Natural killer cell (primary cell): ENCODE results near the gene TK2. TPM values are rescaled to one million over a fixed set of nuclear protein-coding genes. Genes with fewer than 3 reads are reported as not detected.

Source experiments
- ATAC-seq, 3 donors: fragments of 150-1000 bp in 2 of 3; fragments of 200-7000 bp in 1 of 3; cut with Tn5 transposase; 1 replicate in 1 of 3; 2 replicates in 2 of 3; pipeline ENCODE4 v1.10.0; 2021; ENCODE audit warnings: mild to moderate bottlenecking in 2 of 3, moderate library complexity in 2 of 3
- DNase-seq, 2 donors: peaks; one replicate each; pipeline versions ENCODE4 v3.0.0 to v3.0.0-alpha.2; 2013 to 2021; ENCODE audit warnings: mixed read lengths in 1 of 2
- H3K27ac ChIP-seq: one replicate; pipeline ENCODE4 v1.5.1; 2013; ENCODE audit warnings: mild to moderate bottlenecking, low read length
- H3K27me3 ChIP-seq: one replicate; pipeline ENCODE4 v1.6.1; 2013; ENCODE audit warnings: low read length; ENCODE audit not compliant: control insufficient read depth, insufficient read depth
- H3K36me3 ChIP-seq: one replicate; pipeline ENCODE4 v1.6.1; 2013; ENCODE audit warnings: low read length; ENCODE audit not compliant: control insufficient read depth, insufficient read depth
- H3K4me1 ChIP-seq: one replicate; pipeline ENCODE4 v1.6.1; 2013; ENCODE audit warnings: low read length; ENCODE audit not compliant: control insufficient read depth, insufficient read depth
- H3K4me3 ChIP-seq: one replicate; pipeline ENCODE4 v1.5.1; 2013; ENCODE audit warnings: low read length
- H3K9me3 ChIP-seq: one replicate; pipeline ENCODE4 v1.6.1; 2013; ENCODE audit warnings: low read length; ENCODE audit not compliant: control insufficient read depth, insufficient read depth
- H3K27ac Mint-ChIP-seq, 2 donors: one replicate each; pipeline ENCODE4 v1.8.0; 2022; ENCODE audit warnings: mild to moderate bottlenecking in 2 of 2, mixed read lengths in 2 of 2, moderate library complexity in 1 of 2
- H3K27me3 Mint-ChIP-seq, 2 donors: one replicate each; pipeline ENCODE4 v1.8.0; 2022; ENCODE audit warnings: low read depth in 2 of 2, mixed read lengths in 2 of 2
- H3K36me3 Mint-ChIP-seq: one replicate; pipeline ENCODE4 v1.8.0; 2022; ENCODE audit warnings: mixed read lengths
- H3K4me1 Mint-ChIP-seq, 2 donors: one replicate each; pipeline ENCODE4 v1.8.0; 2022; ENCODE audit warnings: mixed read lengths in 2 of 2
- H3K4me3 Mint-ChIP-seq: one replicate; pipeline ENCODE4 v1.8.0; 2022; ENCODE audit warnings: mild to moderate bottlenecking, moderate library complexity, mixed read lengths
- H3K9me3 Mint-ChIP-seq, 2 donors: one replicate each; pipeline ENCODE4 v1.8.0; 2022; ENCODE audit warnings: mixed read lengths in 2 of 2
- WGBS: methylation state at CpG from one replicate; pipeline ENCODE4 v1.1.7; 2013; ENCODE audit warnings: missing lambda C conversion rate; ENCODE audit not compliant: insufficient coverage; 5-methylcytosine and 5-hydroxymethylcytosine counted together
- intact Hi-C: fragments of 100-400 bp; cut with micrococcal nuclease; formaldehyde crosslinking; loops from one replicate; pipeline ENCODE4 v1.14.2; 2022
- total RNA-seq, 4 donors: library from RNA; stranded (reverse); fragments of 120-200 nt in 1 of 4; gene quantifications; one replicate each; pipeline versions ENCODE4 v1.2.3 to v1.2.4, GENCODE V29; 2013 to 2022
- TF ChIP-seq, protein P1 (sequence below): fragments of 200-600 bp; IDR thresholded peaks from one replicate; pipeline ENCODE4 v1.8.0; 2022; ENCODE audit warnings: antibody characterized with exemption

Gene TK2
- total RNA-seq, 3 donors from 2014 or later (not counting 1 experiment from before 2014, with no cell fraction given), result 18.8 to 25.8 (median 25.1) TPM

DNA sequence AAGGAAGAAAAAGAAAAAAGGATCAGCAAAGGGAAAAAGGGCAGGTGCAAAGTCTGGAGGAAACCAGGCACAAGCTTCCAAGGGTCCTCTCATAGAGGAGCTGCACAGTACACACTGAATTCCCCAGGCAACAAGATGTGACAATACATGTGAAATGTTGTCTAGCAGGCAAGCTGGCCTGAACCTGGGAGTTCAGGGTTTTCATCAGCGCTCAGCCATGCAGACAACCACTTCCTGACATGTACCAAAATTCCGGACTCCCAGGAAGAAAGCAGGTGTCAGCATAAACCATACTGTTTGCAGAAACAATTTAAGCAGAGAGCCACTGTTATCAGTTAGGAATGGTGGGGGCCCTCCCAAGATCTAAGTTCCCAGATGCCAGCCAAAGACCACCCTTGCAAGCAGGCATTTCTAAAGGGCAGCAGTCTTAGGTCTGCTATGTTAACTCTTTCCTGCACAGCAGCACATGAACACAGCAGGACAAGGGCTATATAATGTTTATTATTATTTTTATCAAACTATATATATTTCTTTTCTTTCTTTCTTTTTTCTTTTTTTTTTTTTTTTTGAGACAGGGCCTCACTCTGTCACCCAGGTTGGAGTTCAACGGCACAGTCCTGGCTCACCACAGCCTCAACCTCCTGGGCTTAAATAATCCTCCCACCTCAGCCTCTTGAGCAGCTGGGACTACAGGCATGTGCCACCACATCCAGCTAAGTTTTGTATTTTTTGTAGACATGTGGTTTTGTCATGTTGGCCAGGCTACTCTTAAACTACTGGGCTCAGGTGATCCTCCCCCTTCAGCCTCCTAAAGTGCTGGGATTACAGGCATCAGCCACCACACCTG is 10.1 kb downstream of the TK2 start:
- peak overlapping the region in 1 of 2 donors; percentile 45 for H3K27ac Mint-ChIP-seq
- WGBS, result 31% methylated on average over 3 of the region's 3 CpGs

DNA sequence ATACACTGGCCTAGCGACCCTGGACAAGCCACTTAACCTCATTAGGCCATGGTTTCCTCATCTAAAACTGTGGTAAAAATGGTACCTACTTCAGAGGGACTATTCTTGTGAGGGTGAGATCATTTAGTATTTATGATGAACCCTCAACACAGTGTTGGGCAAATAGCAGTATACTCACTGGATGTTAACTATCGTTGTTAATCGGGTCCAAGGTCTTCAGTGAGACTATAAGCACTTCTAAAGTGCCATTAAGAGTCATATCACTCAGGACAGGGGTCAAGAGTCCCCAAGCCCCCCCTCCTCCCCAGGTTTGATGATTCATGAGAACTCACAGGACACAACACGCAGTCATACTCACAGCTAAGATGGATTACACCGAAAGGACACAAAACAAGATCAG is 11.0 kb downstream of the TK2 start:
- no peak overlapping the region for H3K4me3 Mint-ChIP-seq
- no peaks in the 10 kb centered on the region for H3K9me3 Mint-ChIP-seq
- no peak overlapping the region for H3K27ac ChIP-seq
- TF ChIP-seq, protein P1, sequence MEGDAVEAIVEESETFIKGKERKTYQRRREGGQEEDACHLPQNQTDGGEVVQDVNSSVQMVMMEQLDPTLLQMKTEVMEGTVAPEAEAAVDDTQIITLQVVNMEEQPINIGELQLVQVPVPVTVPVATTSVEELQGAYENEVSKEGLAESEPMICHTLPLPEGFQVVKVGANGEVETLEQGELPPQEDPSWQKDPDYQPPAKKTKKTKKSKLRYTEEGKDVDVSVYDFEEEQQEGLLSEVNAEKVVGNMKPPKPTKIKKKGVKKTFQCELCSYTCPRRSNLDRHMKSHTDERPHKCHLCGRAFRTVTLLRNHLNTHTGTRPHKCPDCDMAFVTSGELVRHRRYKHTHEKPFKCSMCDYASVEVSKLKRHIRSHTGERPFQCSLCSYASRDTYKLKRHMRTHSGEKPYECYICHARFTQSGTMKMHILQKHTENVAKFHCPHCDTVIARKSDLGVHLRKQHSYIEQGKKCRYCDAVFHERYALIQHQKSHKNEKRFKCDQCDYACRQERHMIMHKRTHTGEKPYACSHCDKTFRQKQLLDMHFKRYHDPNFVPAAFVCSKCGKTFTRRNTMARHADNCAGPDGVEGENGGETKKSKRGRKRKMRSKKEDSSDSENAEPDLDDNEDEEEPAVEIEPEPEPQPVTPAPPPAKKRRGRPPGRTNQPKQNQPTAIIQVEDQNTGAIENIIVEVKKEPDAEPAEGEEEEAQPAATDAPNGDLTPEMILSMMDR, result no peak
- no peaks in the 10 kb centered on the region for H3K27me3 ChIP-seq
- no peaks in the 10 kb centered on the region for H3K36me3 Mint-ChIP-seq
- H3K27ac Mint-ChIP-seq, result peak overlapping the region; percentile 45 to 60
- H3K4me3 ChIP-seq, result no peak overlapping the region
- ATAC-seq, result no peak
- H3K4me1 ChIP-seq, result peaks cover 11% of the 10 kb centered on the region
- H3K36me3 ChIP-seq, result peaks cover 3% of the 10 kb centered on the region
- 98% methylated on average over 5 of the region's 5 CpGs for whole genome bisulfite sequencing
- intact Hi-C loops, result no loop called here
- H3K27me3 Mint-ChIP-seq, result no peaks in the 10 kb centered on the region
- no peaks in the 10 kb centered on the region for H3K9me3 ChIP-seq
- peaks cover 10 to 24% of the 10 kb centered on the region in 2 donors for H3K4me1 Mint-ChIP-seq
- no peak for DNase-seq

More for the DNA sequence above, 10.1 kb downstream of the TK2 start:
- H3K4me3 ChIP-seq, result no peak overlapping the region
- Mint-ChIP-seq H3K4me1 (peaks cover 5 to 19% of the 10 kb centered on the region in 2 donors), H3K9me3 (no peaks in the 10 kb centered on the region), H3K36me3 (no peaks in the 10 kb centered on the region), H3K4me3 (peak overlapping the region; percentile 31), H3K27me3 (no peaks in the 10 kb centered on the region)
- DNase-seq (peak in 1 of 2 donors; percentile 44), ATAC-seq (peak; percentile 21 to 72 (median 24))
- TF ChIP-seq, protein P1, result no peak
- intact Hi-C loops, result no loop called here
- peaks cover 3% of the 10 kb centered on the region for H3K36me3 ChIP-seq
- H3K27me3 ChIP-seq, result no peaks in the 10 kb centered on the region
- H3K9me3 ChIP-seq, result no peaks in the 10 kb centered on the region
- H3K4me1 ChIP-seq, result peaks cover 11% of the 10 kb centered on the region
- no peak overlapping the region for H3K27ac ChIP-seq

DNA sequence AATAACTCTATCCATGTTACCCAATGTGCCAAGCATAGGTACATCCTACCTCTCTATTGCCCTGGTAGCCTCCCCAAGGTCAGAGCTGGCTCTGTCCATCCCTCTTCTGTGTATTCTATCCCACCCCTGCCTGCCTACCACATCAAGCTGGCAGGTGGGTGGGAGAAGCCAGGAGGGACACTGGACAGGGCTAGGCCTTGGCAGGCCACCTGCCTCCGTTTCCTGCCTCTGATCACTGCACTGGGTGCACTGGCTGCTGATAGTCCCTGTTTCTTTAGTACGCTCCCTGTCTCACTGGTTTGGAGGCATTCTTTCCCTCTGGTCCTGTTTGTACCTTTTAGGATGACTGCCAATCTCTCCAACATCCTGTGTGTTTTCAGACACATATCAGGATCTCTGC is 12.7 kb downstream of the TK2 start:
- peaks cover 10 to 24% of the 10 kb centered on the region in 2 donors for H3K4me1 Mint-ChIP-seq
- no peaks in the 10 kb centered on the region for H3K27me3 Mint-ChIP-seq
- intact Hi-C loops, result no loop called here
- no peak for ATAC-seq
- Histone ChIP-seq H3K4me1 (peaks cover 11% of the 10 kb centered on the region), H3K36me3 (peaks cover 3% of the 10 kb centered on the region), H3K27me3 (no peaks in the 10 kb centered on the region), H3K4me3 (no peak overlapping the region), H3K9me3 (no peaks in the 10 kb centered on the region), H3K27ac (no peak overlapping the region)
- H3K9me3 Mint-ChIP-seq, result no peaks in the 10 kb centered on the region
- DNase-seq, result no peak
- no peak overlapping the region for H3K27ac Mint-ChIP-seq
- no peaks in the 10 kb centered on the region for H3K36me3 Mint-ChIP-seq
- no peak overlapping the region for H3K4me3 Mint-ChIP-seq
- TF ChIP-seq, protein P1, result no peak
- 92% methylated on average over 2 of the region's 2 CpGs for WGBS
